ENCODE measurements around the gene DDX59. TPM values are rescaled to one million over a fixed set of nuclear protein-coding genes. Genes with fewer than 3 reads are reported as not detected.

Gene DDX59
- total RNA-seq, 1 experiment from 2014 or later, result 8.3 TPM

GRCh38 chr1:200671235-200671786 is 1.6 kb upstream of the DDX59 start:
- no peak for DNase-seq (ENCODE audit: low spot score)

- peak; percentile 17 for DNase-seq (ENCODE audit: low spot score)
Observed at GRCh38 chr1:200670242-200671118, 773 bp upstream of the DDX59 start.

GRCh38 chr1:200668514-200669313 is 993 bp downstream of the DDX59 start:
- peak; percentile 19 for DNase-seq (ENCODE audit: low spot score)

GRCh38 chr1:200666309-200666708 is 3.4 kb downstream of the DDX59 start:
- no peak for DNase-seq (ENCODE audit: low spot score)

- DNase-seq (ENCODE audit: low spot score), result no peak
Observed at GRCh38 chr1:200665861-200666260, 3.8 kb downstream of the DDX59 start.

GRCh38 chr1:200660719-200661118 is 9.0 kb downstream of the DDX59 start:
- no peak for DNase-seq (ENCODE audit: low spot score)

GRCh38 chr1:200659269-200659668 is 10.4 kb downstream of the DDX59 start:
- DNase-seq (ENCODE audit: low spot score), result no peak

- no peak for DNase-seq (ENCODE audit: low spot score)
Observed at GRCh38 chr1:200658037-200658818, 11.5 kb downstream of the DDX59 start.

- no peak for DNase-seq (ENCODE audit: low spot score)
Observed at GRCh38 chr1:200654660-200655059, 15.0 kb downstream of the DDX59 start.

- DNase-seq (ENCODE audit: low spot score), result no peak
Observed at GRCh38 chr1:200653022-200653462, 16.7 kb downstream of the DDX59 start.

- DNase-seq (ENCODE audit: low spot score), result no peak
Observed at GRCh38 chr1:200652378-200652777, 17.3 kb downstream of the DDX59 start.

- no peak for DNase-seq (ENCODE audit: low spot score)
Observed at GRCh38 chr1:200646515-200646914, 23.2 kb downstream of the DDX59 start.

GRCh38 chr1:200644021-200644420 is 25.7 kb downstream of the DDX59 start:
- no peak for DNase-seq (ENCODE audit: low spot score)

GRCh38 chr1:200642481-200642880 is 27.2 kb downstream of the DDX59 start:
- DNase-seq (ENCODE audit: low spot score), result no peak

GRCh38 chr1:200640963-200641401 is 28.7 kb downstream of the DDX59 start:
- no peak for DNase-seq (ENCODE audit: low spot score)

GRCh38 chr1:200640373-200640962 is 29.2 kb downstream of the DDX59 start:
- DNase-seq (ENCODE audit: low spot score), result no peak

- DNase-seq (ENCODE audit: low spot score), result peak; percentile 10
Observed at GRCh38 chr1:200638073-200638472, 31.6 kb downstream of the DDX59 start.

- DNase-seq (ENCODE audit: low spot score), result no peak
Observed at GRCh38 chr1:200636681-200637080, 33.0 kb downstream of the DDX59 start.

GRCh38 chr1:200634261-200635122 is 35.2 kb downstream of the DDX59 start:
- no peak for DNase-seq (ENCODE audit: low spot score)

GRCh38 chr1:200631375-200631774 is 38.3 kb downstream of the DDX59 start:
- DNase-seq (ENCODE audit: low spot score), result no peak
